ENCODE results near the gene PSMF1.
A peak's percentile ranks its signal among the peaks of the same experiment; 100 is the strongest.

The PSMF1 gene

GRCh38 chr20:1190847-1191246 lies 72.4 kb downstream of the PSMF1 start:
- DNase-seq (ENCODE audit: low read depth) = no peak

- no peak for DNase-seq (ENCODE audit: low read depth)
These were observed 72.9 kb downstream of the PSMF1 start for GRCh38 chr20:1191299-1191698.

- DNase-seq (ENCODE audit: low read depth) = no peak
These were observed 76.8 kb downstream of the PSMF1 start for GRCh38 chr20:1195226-1195625.

- no peak for DNase-seq (ENCODE audit: low read depth)
These were observed 78.2 kb downstream of the PSMF1 start for GRCh38 chr20:1196634-1197033.

GRCh38 chr20:1197801-1198200 lies 79.4 kb downstream of the PSMF1 start:
- DNase-seq (ENCODE audit: low read depth) = no peak

GRCh38 chr20:1198751-1199150 lies 80.3 kb downstream of the PSMF1 start:
- DNase-seq (ENCODE audit: low read depth) = no peak

GRCh38 chr20:1199212-1199873 lies 80.9 kb downstream of the PSMF1 start:
- DNase-seq (ENCODE audit: low read depth) = no peak

- DNase-seq (ENCODE audit: low read depth) = no peak
These were observed 81.6 kb downstream of the PSMF1 start for GRCh38 chr20:1199964-1200363.

GRCh38 chr20:1202762-1203504 lies 84.5 kb downstream of the PSMF1 start, which contains the start of gene C20orf202:
Gene C20orf202, plus strand, starts transcription at chr20:1203454. Its CDS starts 132 bp downstream, at chr20:1203586.
- DNase-seq (ENCODE audit: low read depth) = no peak

GRCh38 chr20:1203630-1204029 lies 85.2 kb downstream of the PSMF1 start:
- no peak for DNase-seq (ENCODE audit: low read depth)

- DNase-seq (ENCODE audit: low read depth) = no peak
These were observed 85.7 kb downstream of the PSMF1 start for GRCh38 chr20:1204113-1204512.

GRCh38 chr20:1204576-1204975 lies 86.2 kb downstream of the PSMF1 start:
- DNase-seq (ENCODE audit: low read depth) = no peak

- DNase-seq (ENCODE audit: low read depth) = no peak
These were observed 87.4 kb downstream of the PSMF1 start for GRCh38 chr20:1205802-1206201.

GRCh38 chr20:1206366-1207148 lies 88.2 kb downstream of the PSMF1 start:
- DNase-seq (ENCODE audit: low read depth) = no peak

GRCh38 chr20:1207293-1207878 lies 89.0 kb downstream of the PSMF1 start:
- no peak for DNase-seq (ENCODE audit: low read depth)

- peak; percentile 53 for DNase-seq (ENCODE audit: low read depth)
These were observed 91.3 kb downstream of the PSMF1 start for GRCh38 chr20:1209447-1210387.

- DNase-seq (ENCODE audit: low read depth) = peak; percentile 14
These were observed 92.1 kb downstream of the PSMF1 start for GRCh38 chr20:1210501-1210900.

GRCh38 chr20:1212023-1212422 lies 93.6 kb downstream of the PSMF1 start:
- peak; percentile 7 for DNase-seq (ENCODE audit: low read depth)

- DNase-seq (ENCODE audit: low read depth) = peak; percentile 84
These were observed 94.4 kb downstream of the PSMF1 start for GRCh38 chr20:1212607-1213396.

GRCh38 chr20:1214838-1215261 lies 96.4 kb downstream of the PSMF1 start:
- no peak for DNase-seq (ENCODE audit: low read depth)

Measured in ELR (cell line).